Stomach (tissue), 9 donors: ENCODE data around the gene LRRC3. TPM values are rescaled to one million over a fixed set of nuclear protein-coding genes. Genes with fewer than 3 reads are reported as not detected.
A peak's percentile ranks its signal among the peaks of the same experiment; 100 is the strongest.

Source experiments
- DNase-seq, 2 donors: peaks; one replicate each; pipeline versions ENCODE4 v3.0.0 to v3.0.0-alpha.2; 2013 to 2019
- H3K27ac ChIP-seq, 5 donors: fragments of 200-600 bp in 4 of 5; sonication (generic) in 4 of 5; one replicate each; pipeline ENCODE4 v1.5.1; 2013 to 2019; ENCODE audit warnings: mild to moderate bottlenecking in 1 of 5, moderate library complexity in 1 of 5
- H3K27me3 ChIP-seq, 3 donors: fragments of 200-600 bp; sonication (generic); one replicate each; pipeline ENCODE4 v1.5.1; 2017 to 2019; ENCODE audit warnings: mixed run types in 1 of 3
- H3K36me3 ChIP-seq, 4 donors: fragments of 200-600 bp; sonication (generic); 1 replicate in 3 of 4; 2 replicates in 1 of 4; pipeline ENCODE4 v1.5.1; 2016 to 2019
- H3K4me1 ChIP-seq, 4 donors: fragments of 200-600 bp; sonication (generic); one replicate each; pipeline ENCODE4 v1.5.1; 2016 to 2019
- H3K4me3 ChIP-seq, 4 donors: fragments of 200-600 bp; sonication (generic) in 3 of 4; one replicate each; pipeline ENCODE4 v1.5.1; 2016 to 2019; ENCODE audit warnings: mild to moderate bottlenecking in 1 of 4
- H3K9me3 ChIP-seq, 4 donors: fragments of 200-600 bp; sonication (generic); one replicate each; pipeline ENCODE4 v1.5.1; 2016 to 2019
- EP300 ChIP-seq: sonication (generic); formaldehyde crosslinking; IDR thresholded peaks from one replicate; pipeline ENCODE4 v1.6.1; 2017; ENCODE audit warnings: antibody characterized with exemption
- POLR2A ChIP-seq, 4 donors: fragments of 450-650 bp; IDR thresholded peaks; one replicate each; pipeline ENCODE4 v1.6.1; 2016; ENCODE audit warnings: antibody characterized with exemption in 4 of 4, control low read depth in 2 of 4, mild to moderate bottlenecking in 1 of 4, moderate library complexity in 1 of 4
- POLR2AphosphoS5 ChIP-seq, 3 donors: sonication (generic); formaldehyde crosslinking; IDR thresholded peaks; one replicate each; pipeline ENCODE4 v1.6.1; 2016; ENCODE audit warnings: antibody characterized with exemption in 3 of 3
- WGBS, 5 donors: extraction: QIAGEN DNeasy Blood & Tissue Kit in 3 of 5; methylation state at CpG; one replicate each; pipeline versions ENCODE4 v1.1.5 to v1.1.7; 2013 to 2018; 5-methylcytosine and 5-hydroxymethylcytosine counted together
- intact Hi-C: fragments of 100-400 bp; cut with DNase I; formaldehyde crosslinking; loops from one replicate; pipeline ENCODE4 v1.15.1; 2023; ENCODE audit warnings: low total_unique reads
- polyA plus RNA-seq, 3 donors: library from polyadenylated mRNA; stranded (reverse); fragments of 200-250 nt; gene quantifications; one replicate each; pipeline ENCODE4 v1.2.3, GENCODE V29; 2013
- total RNA-seq, 5 donors: library from RNA; depleted of rRNA; stranded (reverse); fragments of >200 nt; gene quantifications; one replicate each; pipeline versions ENCODE4 v1.1.0 to v1.2.3, GENCODE V29; 2014 to 2016
- TF ChIP-seq, protein P1 (sequence below), 7 experiments: fragments of 450-650 bp in 4 of 7; fragments of 200-600 bp in 3 of 7; sonication (generic) in 3 of 7; IDR thresholded peaks; one replicate each; pipeline ENCODE4 v1.5.1; 2016 to 2019; ENCODE audit warnings: antibody characterized with exemption in 7 of 7, control low read depth in 2 of 7, mild to moderate bottlenecking in 1 of 7
- donor health status: healthy with polysubstance abuse.
- donor health status: Bipolar disorder and iron deficiency.
- donor health status: healthy.

LRRC3 gene
- total and polyA plus RNA-seq, 8 donors: 0.76 to 8.0 (median 1.5) TPM

- Histone ChIP-seq H3K4me1 (peaks cover 6 to 35% (median 25%) of the 10 kb centered on the region in 4 donors), H3K9me3 (peaks cover 0 to 10% (median 8%) of the 10 kb centered on the region in 4 donors), H3K27me3 (peaks cover 0 to 14% (median 7%) of the 10 kb centered on the region in 3 donors), H3K36me3 (peaks cover 0 to 9% (median 3%) of the 10 kb centered on the region in 4 donors), H3K4me3 (no peak overlapping the region), H3K27ac (no peak overlapping the region)
- TF ChIP-seq, protein P1, sequence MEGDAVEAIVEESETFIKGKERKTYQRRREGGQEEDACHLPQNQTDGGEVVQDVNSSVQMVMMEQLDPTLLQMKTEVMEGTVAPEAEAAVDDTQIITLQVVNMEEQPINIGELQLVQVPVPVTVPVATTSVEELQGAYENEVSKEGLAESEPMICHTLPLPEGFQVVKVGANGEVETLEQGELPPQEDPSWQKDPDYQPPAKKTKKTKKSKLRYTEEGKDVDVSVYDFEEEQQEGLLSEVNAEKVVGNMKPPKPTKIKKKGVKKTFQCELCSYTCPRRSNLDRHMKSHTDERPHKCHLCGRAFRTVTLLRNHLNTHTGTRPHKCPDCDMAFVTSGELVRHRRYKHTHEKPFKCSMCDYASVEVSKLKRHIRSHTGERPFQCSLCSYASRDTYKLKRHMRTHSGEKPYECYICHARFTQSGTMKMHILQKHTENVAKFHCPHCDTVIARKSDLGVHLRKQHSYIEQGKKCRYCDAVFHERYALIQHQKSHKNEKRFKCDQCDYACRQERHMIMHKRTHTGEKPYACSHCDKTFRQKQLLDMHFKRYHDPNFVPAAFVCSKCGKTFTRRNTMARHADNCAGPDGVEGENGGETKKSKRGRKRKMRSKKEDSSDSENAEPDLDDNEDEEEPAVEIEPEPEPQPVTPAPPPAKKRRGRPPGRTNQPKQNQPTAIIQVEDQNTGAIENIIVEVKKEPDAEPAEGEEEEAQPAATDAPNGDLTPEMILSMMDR (IDR thresholded peaks at IDR 0.05): no peak
- TF ChIP-seq POLR2A (IDR thresholded peaks at IDR 0.05) (no peak), EP300 (no peak), POLR2AphosphoS5 (IDR thresholded peaks at IDR 0.05) (no peak)
- intact Hi-C loops: no loop called here
- no peak for DNase-seq
- 82 to 91% (median 87%) methylated on average over 5 of the region's 5 CpGs for WGBS, 5 donors
These were observed 1.3 kb upstream of the LRRC3 start for GRCh38 chr21:44454058-44454457.

- H3K4me1 ChIP-seq: peaks cover 6 to 30% (median 25%) of the 10 kb centered on the region in 4 donors
- peaks cover 0 to 9% (median 3%) of the 10 kb centered on the region in 4 donors for H3K36me3 ChIP-seq
- H3K4me3 ChIP-seq: peak overlapping the region; percentile 72 to 91 (median 84)
- H3K9me3 ChIP-seq: peaks cover 0 to 10% (median 8%) of the 10 kb centered on the region in 4 donors
- WGBS, 5 donors: 0 to 3% (median 1%) methylated on average over 6 to 72 of the region's 72 CpGs
- TF ChIP-seq, protein P1 (IDR thresholded peaks at IDR 0.05): peak in 1 of 7 experiments; percentile 6
- TF ChIP-seq POLR2AphosphoS5 (IDR thresholded peaks at IDR 0.05): no peak
- intact Hi-C loops: no loop called here
- peak; percentile 65 to 71 for DNase-seq
- peaks cover 0 to under 1% (median 0%) of the 10 kb centered on the region in 3 donors for H3K27me3 ChIP-seq
- H3K27ac ChIP-seq: peak overlapping the region in 4 of 5 donors; percentile 56 to 85 (median 73)
These were observed 359 bp downstream of the LRRC3 start for GRCh38 chr21:44455524-44456213.

- intact Hi-C loops: no loop called here
- H3K4me3 ChIP-seq: peak overlapping the region; percentile 72 to 91 (median 84)
- H3K27ac ChIP-seq: peak overlapping the region in 2 of 5 donors; percentile 71 to 85
- peaks cover 0 to 9% (median 3%) of the 10 kb centered on the region in 4 donors for H3K36me3 ChIP-seq
- DNase-seq: no peak
- TF ChIP-seq EP300: no peak
- TF ChIP-seq, protein P1 (IDR thresholded peaks at IDR 0.05): no peak
- no peak for TF ChIP-seq POLR2A (IDR thresholded peaks at IDR 0.05)
- TF ChIP-seq POLR2AphosphoS5 (IDR thresholded peaks at IDR 0.05): no peak
- no peaks in the 10 kb centered on the region for H3K27me3 ChIP-seq
- peaks cover 0 to 10% (median 8%) of the 10 kb centered on the region in 4 donors for H3K9me3 ChIP-seq
- H3K4me1 ChIP-seq: peaks cover 6 to 30% (median 25%) of the 10 kb centered on the region in 4 donors
- WGBS, 5 donors: 69 to 80% (median 77%) methylated on average over 11 to 35 of the region's 35 CpGs
These were observed 1.1 kb downstream of the LRRC3 start for GRCh38 chr21:44456214-44456914.

DNA sequence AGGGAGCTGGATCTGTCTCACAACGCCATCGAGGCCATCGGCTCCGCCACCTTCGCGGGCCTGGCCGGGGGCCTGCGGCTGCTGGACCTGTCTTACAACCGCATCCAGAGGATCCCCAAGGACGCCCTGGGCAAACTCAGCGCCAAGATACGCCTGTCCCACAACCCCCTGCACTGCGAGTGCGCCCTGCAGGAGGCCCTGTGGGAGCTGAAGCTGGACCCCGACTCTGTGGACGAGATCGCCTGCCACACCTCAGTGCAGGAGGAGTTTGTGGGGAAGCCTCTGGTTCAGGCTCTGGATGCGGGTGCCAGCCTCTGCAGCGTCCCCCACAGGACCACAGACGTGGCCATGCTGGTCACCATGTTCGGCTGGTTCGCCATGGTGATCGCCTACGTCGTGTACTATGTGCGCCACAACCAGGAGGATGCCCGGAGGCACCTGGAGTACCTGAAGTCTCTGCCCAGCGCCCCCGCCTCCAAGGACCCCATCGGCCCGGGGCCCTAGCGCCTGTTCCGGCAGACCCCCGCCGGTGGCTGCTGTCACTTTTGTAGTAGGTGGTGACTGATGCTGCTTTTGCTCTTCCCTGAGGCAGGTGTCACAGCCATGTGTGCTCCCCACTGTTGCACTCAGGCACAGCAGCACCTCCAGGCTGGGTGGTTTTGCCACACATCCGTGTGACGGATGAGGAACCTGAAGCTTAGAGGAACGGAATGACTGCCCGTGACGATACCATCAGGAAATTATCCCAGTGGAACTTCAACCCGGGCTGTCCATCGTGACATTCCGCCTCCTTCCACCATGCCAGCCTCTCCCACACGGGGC is 1.8 kb downstream of the LRRC3 start:
- TF ChIP-seq, protein P1 (IDR thresholded peaks at IDR 0.05): no peak
- TF ChIP-seq POLR2AphosphoS5 (IDR thresholded peaks at IDR 0.05) (no peak), POLR2A (IDR thresholded peaks at IDR 0.05) (no peak), EP300 (no peak)
- Histone ChIP-seq H3K36me3 (peaks cover 0 to 9% (median 3%) of the 10 kb centered on the region in 4 donors), H3K27me3 (no peaks in the 10 kb centered on the region), H3K27ac (no peak overlapping the region), H3K4me3 (no peak overlapping the region), H3K4me1 (peaks cover 6 to 30% (median 25%) of the 10 kb centered on the region in 4 donors), H3K9me3 (peaks cover 0 to 10% (median 8%) of the 10 kb centered on the region in 4 donors)
- intact Hi-C loops: no loop called here
- no peak for DNase-seq
- WGBS, 5 donors: 93 to 96% (median 95%) methylated on average over 11 to 44 of the region's 44 CpGs
